Gastrocnemius medialis (tissue), 4 donors: ENCODE results near the gene CYP27A1. TPM values are rescaled to one million over a fixed set of nuclear protein-coding genes. Genes with fewer than 3 reads are reported as not detected.

Experiments used
- ATAC-seq, 2 donors: fragments of 150-250 bp; one replicate each; pipeline ENCODE4 v1.9.1; 2016
- DNase-seq, 2 donors: peaks; one replicate each; pipeline ENCODE4 v3.0.0-alpha.2; 2019
- H3K27ac ChIP-seq, 4 donors: fragments of 200-600 bp; sonication (generic); 1 replicate in 1 of 4; 2 replicates in 3 of 4; pipeline ENCODE4 v1.5.1; 2016 to 2018; ENCODE audit warnings: mild to moderate bottlenecking in 2 of 4, moderate library complexity in 1 of 4
- H3K27me3 ChIP-seq, 3 donors: fragments of 200-600 bp; sonication (generic) in 2 of 3; 1 replicate in 1 of 3; 2 replicates in 2 of 3; pipeline versions ENCODE4 v1.5.1 to v1.6.0; 2016 to 2019; ENCODE audit warnings: mild to moderate bottlenecking in 1 of 3, moderate library complexity in 1 of 3
- H3K36me3 ChIP-seq, 2 donors: fragments of 200-600 bp; sonication (generic) in 1 of 2; one replicate each; pipeline ENCODE4 v1.5.1; 2017 to 2018
- H3K4me1 ChIP-seq, 2 donors: fragments of 200-600 bp; sonication (generic) in 1 of 2; one replicate each; pipeline ENCODE4 v1.5.1; 2016 to 2017; ENCODE audit warnings: mild to moderate bottlenecking in 2 of 2
- H3K4me3 ChIP-seq, 4 donors: fragments of 200-600 bp; sonication (generic) in 3 of 4; 1 replicate in 1 of 4; 2 replicates in 3 of 4; pipeline ENCODE4 v1.5.1; 2016 to 2019; ENCODE audit warnings: mild to moderate bottlenecking in 2 of 4
- H3K9me3 ChIP-seq, 3 donors: fragments of 200-600 bp; sonication (generic) in 2 of 3; 1 replicate in 1 of 3; 2 replicates in 2 of 3; pipeline ENCODE4 v1.5.1; 2016 to 2019
- CTCF ChIP-seq, 5 experiments: fragments of 450-650 bp in 3 of 5; fragments of 200-600 bp in 2 of 5; sonication (generic) in 2 of 5; IDR thresholded peaks in 4 of 5; conservative IDR thresholded peaks in 1 of 5; 1 replicate in 4 of 5; 2 replicates in 1 of 5; pipeline ENCODE4 v1.5.1; 2016 to 2019; ENCODE audit warnings: antibody characterized with exemption in 5 of 5, mild to moderate bottlenecking in 3 of 5, moderate library complexity in 3 of 5
- POLR2A ChIP-seq, 2 donors: fragments of 450-650 bp; IDR thresholded peaks; one replicate each; pipeline ENCODE4 v1.6.1; 2017; ENCODE audit warnings: antibody characterized with exemption in 2 of 2, mild to moderate bottlenecking in 2 of 2, moderate library complexity in 2 of 2
- in situ Hi-C, 4 donors: fragments of 200-750 bp; cut with MboI; loops; one replicate each; pipeline versions ENCODE4 v1.15.0 to v1.8.0; 2017; ENCODE audit warnings: low sequenced_read_pairs in 4 of 4
- intact Hi-C: fragments of 100-400 bp; cut with DNase I; formaldehyde crosslinking; loops from one replicate; pipeline ENCODE4 v1.15.1; 2023; ENCODE audit warnings: low total_unique reads
- total RNA-seq, 4 donors: library from RNA; depleted of rRNA; stranded (reverse); fragments of >200 nt; gene quantifications; one replicate each; pipeline versions ENCODE4 v1.1.0 to v1.2.3, GENCODE V29; 2016

CYP27A1 gene
- total RNA-seq, 4 donors from 2014 or later, result 17.9 to 56.3 (median 26.8) TPM

DNA sequence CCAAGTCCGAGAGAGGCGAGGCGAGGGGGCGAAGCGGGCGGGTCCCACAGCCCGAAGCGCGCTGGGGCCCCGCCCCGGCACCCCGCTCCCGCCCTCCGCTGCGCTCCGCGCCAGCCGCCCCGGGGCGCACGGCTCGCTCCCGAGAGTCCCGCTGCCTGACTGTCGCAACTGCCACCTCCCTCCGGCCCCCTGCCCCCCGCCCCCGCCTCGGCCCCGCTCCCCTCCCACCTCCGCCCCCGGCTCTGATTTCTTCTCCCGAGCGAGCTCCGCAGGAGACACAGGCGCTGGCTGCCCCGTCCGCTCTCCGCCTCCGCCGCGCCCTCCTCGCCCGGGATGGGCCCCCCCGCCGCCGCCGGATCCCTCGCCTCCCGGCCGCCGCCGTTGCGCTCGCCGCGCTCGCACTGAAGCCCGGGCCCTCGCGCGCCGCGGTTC lies 77.6 kb downstream of the CYP27A1 start, which contains the start of gene WNT6:
TSS of gene WNT6 (plus strand) at position 250 of the 432 bp plus-strand sequence. CDS start 233 bp downstream, outside the sequence.
- TF ChIP-seq POLR2A (IDR thresholded peaks at IDR 0.05) (no peak), CTCF (IDR thresholded peaks at IDR 0.05 in 4 of 5, conservative IDR thresholded peaks at IDR 0.05 in 1 of 5) (no peak)
- no peak for DNase-seq
- Histone ChIP-seq H3K36me3 (no peaks in the 10 kb centered on the region), H3K4me1 (peaks cover 9 to 14% of the 10 kb centered on the region in 2 donors), H3K27me3 (peaks cover 38 to 44% (median 41%) of the 10 kb centered on the region in 3 donors), H3K27ac (peak within 1 kb of the TSS in 2 of 4 donors; percentile 26 to 33), H3K4me3 (peak within 1 kb of the TSS; percentile 39 to 44 (median 42)), H3K9me3 (no peaks in the 10 kb centered on the region)
- intact Hi-C loops, result no loop called here
- no peak for ATAC-seq
- in situ Hi-C loops, result no loop called here

GRCh38 chr2:218859988-218860831 lies 78.3 kb downstream of the CYP27A1 start:
- no peak for TF ChIP-seq POLR2A (IDR thresholded peaks at IDR 0.05)
- no peak for TF ChIP-seq CTCF (IDR thresholded peaks at IDR 0.05 in 4 of 5, conservative IDR thresholded peaks at IDR 0.05 in 1 of 5)
- Histone ChIP-seq H3K27ac (peak overlapping the region in 2 of 4 donors; percentile 26 to 33), H3K4me1 (peaks cover 9 to 14% of the 10 kb centered on the region in 2 donors), H3K27me3 (peaks cover 38 to 44% (median 41%) of the 10 kb centered on the region in 3 donors), H3K4me3 (peak overlapping the region; percentile 39 to 44 (median 42)), H3K9me3 (no peaks in the 10 kb centered on the region), H3K36me3 (no peaks in the 10 kb centered on the region)
- no peak for DNase-seq
- in situ Hi-C loops, result no loop called here
- no peak for ATAC-seq
- intact Hi-C loops, result no loop called here

DNA sequence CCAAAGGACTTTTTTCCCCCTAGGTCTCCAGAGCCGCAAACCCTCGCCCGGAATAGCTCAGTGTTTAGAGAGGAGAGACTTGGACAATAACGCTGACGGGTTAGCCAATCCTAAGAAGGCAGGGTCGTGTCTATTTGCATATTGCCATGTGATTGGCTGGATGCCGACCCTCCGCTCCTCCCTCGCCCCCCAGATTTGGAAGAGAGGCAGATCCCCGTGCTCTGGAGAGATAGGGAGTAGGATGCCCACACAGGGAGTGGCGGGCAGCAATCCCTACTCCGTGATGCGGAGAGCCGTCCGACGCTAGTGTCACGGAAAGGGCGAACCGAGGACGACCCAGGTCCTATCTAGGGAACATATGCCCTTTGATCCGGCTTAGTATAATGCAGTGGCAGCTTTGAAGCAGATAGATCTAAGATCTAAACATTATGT lies 79.0 kb downstream of the CYP27A1 start:
- DNase-seq, result peak; percentile 20 to 44
- H3K36me3 ChIP-seq, result no peaks in the 10 kb centered on the region
- no peaks in the 10 kb centered on the region for H3K9me3 ChIP-seq
- H3K4me1 ChIP-seq, result peaks cover 9 to 14% of the 10 kb centered on the region in 2 donors
- intact Hi-C loops (no loop called here), in situ Hi-C loops (no loop called here)
- peaks cover 38 to 44% (median 41%) of the 10 kb centered on the region in 3 donors for H3K27me3 ChIP-seq
- H3K4me3 ChIP-seq, result peak overlapping the region in 2 of 4 donors; percentile 43 to 44
- no peak for TF ChIP-seq CTCF (IDR thresholded peaks at IDR 0.05 in 4 of 5, conservative IDR thresholded peaks at IDR 0.05 in 1 of 5)
- TF ChIP-seq POLR2A (IDR thresholded peaks at IDR 0.05), result no peak
- peak; percentile 48 to 72 for ATAC-seq
- no peak overlapping the region for H3K27ac ChIP-seq

- no peak for ATAC-seq
Observed at GRCh38 chr2:218861645-218862318, 79.8 kb downstream of the CYP27A1 start.

More at GRCh38 chr2:218861645-218862318, 79.8 kb downstream of the CYP27A1 start:
- in situ Hi-C loops (no loop called here), intact Hi-C loops (no loop called here)
- Histone ChIP-seq H3K9me3 (no peaks in the 10 kb centered on the region), H3K4me3 (no peak overlapping the region), H3K36me3 (no peaks in the 10 kb centered on the region), H3K27ac (no peak overlapping the region), H3K4me1 (peaks cover 9 to 14% of the 10 kb centered on the region in 2 donors), H3K27me3 (peaks cover 38 to 44% (median 41%) of the 10 kb centered on the region in 3 donors)
- TF ChIP-seq POLR2A (IDR thresholded peaks at IDR 0.05) (no peak), CTCF (IDR thresholded peaks at IDR 0.05 in 4 of 5, conservative IDR thresholded peaks at IDR 0.05 in 1 of 5) (no peak)
- no peak for DNase-seq
